ENCODE data around the gene CABP2.

CABP2 gene

GRCh38 chr11:67500484-67500821, 22.8 kb downstream of the CABP2 start:
- Histone ChIP-seq H3K27me3 (ENCODE audit: control insufficient read depth, insufficient read depth, low read length) (no peaks in the 10 kb centered on the region), H3K36me3 (ENCODE audit: control insufficient read depth, insufficient read depth, low read length) (no peaks in the 10 kb centered on the region), H3K4me1 (peaks cover 2% of the 10 kb centered on the region)

GRCh38 chr11:67499808-67500483, 23.3 kb downstream of the CABP2 start:
- Histone ChIP-seq H3K36me3 (ENCODE audit: control insufficient read depth, insufficient read depth, low read length) (no peaks in the 10 kb centered on the region), H3K4me2 (ENCODE audit: low read length) (no peak overlapping the region), H2AFZ (no peak overlapping the region), H3K79me2 (no peaks in the 10 kb centered on the region), H3K27ac (no peak overlapping the region), H3K9me3 (ENCODE audit: control insufficient read depth, low read length) (no peaks in the 10 kb centered on the region), H3K9ac (no peak overlapping the region), H3K27me3 (ENCODE audit: control insufficient read depth, insufficient read depth, low read length) (no peaks in the 10 kb centered on the region), H3K4me3 (ENCODE audit: low read depth, low read length) (no peak overlapping the region), H3K4me1 (no peaks in the 10 kb centered on the region)
- TF ChIP-seq CTCF (IDR thresholded peaks at IDR 0.05), result no peak

More at GRCh38 chr11:67500484-67500821, 22.8 kb downstream of the CABP2 start:
- TF ChIP-seq CTCF (IDR thresholded peaks at IDR 0.05), result no peak
- no peak overlapping the region for H2AFZ ChIP-seq
- H3K27ac ChIP-seq, result no peak overlapping the region
- no peaks in the 10 kb centered on the region for H3K9me3 ChIP-seq (ENCODE audit: control insufficient read depth, low read length)
- no peak overlapping the region for H3K4me2 ChIP-seq (ENCODE audit: low read length)
- no peaks in the 10 kb centered on the region for H3K79me2 ChIP-seq
- no peak overlapping the region for H3K4me3 ChIP-seq (ENCODE audit: low read depth, low read length)
- no peak overlapping the region for H3K9ac ChIP-seq

GRCh38 chr11:67498544-67498972, 24.7 kb downstream of the CABP2 start:
- H3K79me2 ChIP-seq, result no peaks in the 10 kb centered on the region
- TF ChIP-seq CTCF (IDR thresholded peaks at IDR 0.05), result no peak
- H3K27me3 ChIP-seq (ENCODE audit: control insufficient read depth, insufficient read depth, low read length), result no peaks in the 10 kb centered on the region
- no peak overlapping the region for H3K4me2 ChIP-seq (ENCODE audit: low read length)
- no peaks in the 10 kb centered on the region for H3K4me1 ChIP-seq
- H3K9me3 ChIP-seq (ENCODE audit: control insufficient read depth, low read length), result no peaks in the 10 kb centered on the region
- H3K4me3 ChIP-seq (ENCODE audit: low read depth, low read length), result no peak overlapping the region
- H2AFZ ChIP-seq, result no peak overlapping the region
- no peak overlapping the region for H3K27ac ChIP-seq
- H3K36me3 ChIP-seq (ENCODE audit: control insufficient read depth, insufficient read depth, low read length), result no peaks in the 10 kb centered on the region
- H3K9ac ChIP-seq, result no peak overlapping the region

- Histone ChIP-seq H3K4me2 (ENCODE audit: low read length) (no peak overlapping the region), H3K27me3 (ENCODE audit: control insufficient read depth, insufficient read depth, low read length) (no peaks in the 10 kb centered on the region), H3K79me2 (no peaks in the 10 kb centered on the region), H3K9me3 (ENCODE audit: control insufficient read depth, low read length) (no peaks in the 10 kb centered on the region), H2AFZ (no peak overlapping the region), H3K4me1 (no peaks in the 10 kb centered on the region), H3K4me3 (ENCODE audit: low read depth, low read length) (no peak overlapping the region), H3K27ac (no peak overlapping the region), H3K9ac (no peak overlapping the region), H3K36me3 (ENCODE audit: control insufficient read depth, insufficient read depth, low read length) (no peaks in the 10 kb centered on the region)
- TF ChIP-seq CTCF (IDR thresholded peaks at IDR 0.05), result no peak
Measured at GRCh38 chr11:67497656-67498291, 25.5 kb downstream of the CABP2 start.

- Histone ChIP-seq H3K9ac (no peak overlapping the region), H3K4me1 (no peaks in the 10 kb centered on the region), H3K79me2 (no peaks in the 10 kb centered on the region), H3K4me2 (ENCODE audit: low read length) (no peak overlapping the region), H3K9me3 (ENCODE audit: control insufficient read depth, low read length) (no peaks in the 10 kb centered on the region), H3K4me3 (ENCODE audit: low read depth, low read length) (no peak overlapping the region), H3K27me3 (ENCODE audit: control insufficient read depth, insufficient read depth, low read length) (no peaks in the 10 kb centered on the region), H2AFZ (no peak overlapping the region), H3K36me3 (ENCODE audit: control insufficient read depth, insufficient read depth, low read length) (no peaks in the 10 kb centered on the region), H3K27ac (no peak overlapping the region)
- TF ChIP-seq CTCF (IDR thresholded peaks at IDR 0.05), result no peak
Measured at GRCh38 chr11:67496113-67496512, 27.1 kb downstream of the CABP2 start.

Measured in parathyroid adenoma (tissue), 2 donors.